ENCODE data around the gene FRK.
A peak's percentile ranks its signal among the peaks of the same experiment; 100 is the strongest.

Gene FRK, protein sequence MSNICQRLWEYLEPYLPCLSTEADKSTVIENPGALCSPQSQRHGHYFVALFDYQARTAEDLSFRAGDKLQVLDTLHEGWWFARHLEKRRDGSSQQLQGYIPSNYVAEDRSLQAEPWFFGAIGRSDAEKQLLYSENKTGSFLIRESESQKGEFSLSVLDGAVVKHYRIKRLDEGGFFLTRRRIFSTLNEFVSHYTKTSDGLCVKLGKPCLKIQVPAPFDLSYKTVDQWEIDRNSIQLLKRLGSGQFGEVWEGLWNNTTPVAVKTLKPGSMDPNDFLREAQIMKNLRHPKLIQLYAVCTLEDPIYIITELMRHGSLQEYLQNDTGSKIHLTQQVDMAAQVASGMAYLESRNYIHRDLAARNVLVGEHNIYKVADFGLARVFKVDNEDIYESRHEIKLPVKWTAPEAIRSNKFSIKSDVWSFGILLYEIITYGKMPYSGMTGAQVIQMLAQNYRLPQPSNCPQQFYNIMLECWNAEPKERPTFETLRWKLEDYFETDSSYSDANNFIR

GRCh38 chr6:116060572-116061283 lies at the start of gene FRK:
Gene FRK, minus strand, starts transcription at chr6:116060891. Its CDS starts 580 bp downstream, at chr6:116060311.
- Mint-ChIP-seq H3K4me1 (peaks cover 15% of the 10 kb centered on the region), H3K27me3 (ENCODE audit: low read depth) (no peaks in the 10 kb centered on the region), H3K4me3 (peak within 1 kb of the TSS; percentile 59 to 77 (median 68)), H3K9me3 (no peaks in the 10 kb centered on the region), H3K27ac (peak within 1 kb of the TSS; percentile 92 to 97 (median 95)), H3K36me3 (ENCODE audit: low read depth) (no peaks in the 10 kb centered on the region)
- TF ChIP-seq, protein P1, sequence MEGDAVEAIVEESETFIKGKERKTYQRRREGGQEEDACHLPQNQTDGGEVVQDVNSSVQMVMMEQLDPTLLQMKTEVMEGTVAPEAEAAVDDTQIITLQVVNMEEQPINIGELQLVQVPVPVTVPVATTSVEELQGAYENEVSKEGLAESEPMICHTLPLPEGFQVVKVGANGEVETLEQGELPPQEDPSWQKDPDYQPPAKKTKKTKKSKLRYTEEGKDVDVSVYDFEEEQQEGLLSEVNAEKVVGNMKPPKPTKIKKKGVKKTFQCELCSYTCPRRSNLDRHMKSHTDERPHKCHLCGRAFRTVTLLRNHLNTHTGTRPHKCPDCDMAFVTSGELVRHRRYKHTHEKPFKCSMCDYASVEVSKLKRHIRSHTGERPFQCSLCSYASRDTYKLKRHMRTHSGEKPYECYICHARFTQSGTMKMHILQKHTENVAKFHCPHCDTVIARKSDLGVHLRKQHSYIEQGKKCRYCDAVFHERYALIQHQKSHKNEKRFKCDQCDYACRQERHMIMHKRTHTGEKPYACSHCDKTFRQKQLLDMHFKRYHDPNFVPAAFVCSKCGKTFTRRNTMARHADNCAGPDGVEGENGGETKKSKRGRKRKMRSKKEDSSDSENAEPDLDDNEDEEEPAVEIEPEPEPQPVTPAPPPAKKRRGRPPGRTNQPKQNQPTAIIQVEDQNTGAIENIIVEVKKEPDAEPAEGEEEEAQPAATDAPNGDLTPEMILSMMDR (IDR thresholded peaks at IDR 0.05; ENCODE audit: unreplicated experiment in 3 of 3), result peak in 2 of 3 experiments; percentile 23 to 30

- Mint-ChIP-seq H3K36me3 (ENCODE audit: low read depth) (peaks cover 28% of the 10 kb centered on the region), H3K9me3 (no peaks in the 10 kb centered on the region), H3K27ac (no peak overlapping the region), H3K4me3 (no peak overlapping the region), H3K4me1 (peaks cover 5% of the 10 kb centered on the region), H3K27me3 (ENCODE audit: low read depth) (no peaks in the 10 kb centered on the region)
- TF ChIP-seq, protein P1 (IDR thresholded peaks at IDR 0.05; ENCODE audit: unreplicated experiment in 3 of 3), result no peak
Measured at GRCh38 chr6:116108836-116109235, 48.1 kb upstream of the FRK start.

DNA sequence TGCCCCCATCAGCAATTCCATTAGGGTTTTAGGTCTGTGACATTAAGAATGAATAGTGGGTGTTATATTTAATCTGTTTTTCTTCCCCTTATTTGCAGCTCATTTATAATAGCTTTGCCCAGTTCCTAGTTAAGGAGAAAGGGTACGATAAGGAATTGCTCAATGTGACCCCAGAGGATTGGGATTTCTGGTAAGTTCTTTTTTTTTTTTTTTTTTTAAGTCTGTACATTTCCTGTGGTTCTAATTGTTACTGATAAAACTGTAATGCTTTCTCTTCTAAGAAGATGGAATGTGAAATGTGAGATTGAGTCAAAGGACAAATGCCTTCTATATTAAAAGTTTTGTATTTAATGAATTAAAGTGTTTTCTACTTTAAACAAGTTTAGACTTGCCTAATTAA lies 45.5 kb upstream of the FRK start:
- H3K27me3 Mint-ChIP-seq (ENCODE audit: low read depth), result no peaks in the 10 kb centered on the region
- H3K4me1 Mint-ChIP-seq, result peaks cover 17% of the 10 kb centered on the region
- H3K36me3 Mint-ChIP-seq (ENCODE audit: low read depth), result peaks cover 13% of the 10 kb centered on the region
- no peak overlapping the region for H3K27ac Mint-ChIP-seq
- H3K4me3 Mint-ChIP-seq, result no peak overlapping the region
- no peaks in the 10 kb centered on the region for H3K9me3 Mint-ChIP-seq
- TF ChIP-seq, protein P1 (IDR thresholded peaks at IDR 0.05; ENCODE audit: unreplicated experiment in 3 of 3), result no peak

DNA sequence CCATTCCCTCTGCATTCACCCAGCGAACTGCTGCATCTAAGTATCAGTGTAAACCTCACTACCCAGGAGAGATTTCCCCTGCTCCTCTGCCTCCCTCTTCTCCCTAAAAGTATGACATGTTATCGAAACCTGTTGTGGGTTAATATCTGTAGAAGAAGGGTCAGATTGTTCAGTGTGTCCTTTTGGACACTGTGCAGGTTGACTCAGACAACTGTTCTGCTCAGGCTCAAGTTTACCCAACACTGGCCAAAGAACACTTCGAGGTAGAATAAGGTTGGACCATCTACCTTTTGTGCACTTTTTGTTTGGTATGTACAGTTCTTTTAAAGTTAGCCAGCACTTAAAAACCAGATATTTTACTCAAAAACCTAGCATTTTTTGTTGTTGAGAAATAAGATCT lies 44.6 kb upstream of the FRK start:
- TF ChIP-seq, protein P1 (IDR thresholded peaks at IDR 0.05; ENCODE audit: unreplicated experiment in 3 of 3), result no peak
- H3K27ac Mint-ChIP-seq, result no peak overlapping the region

DNA sequence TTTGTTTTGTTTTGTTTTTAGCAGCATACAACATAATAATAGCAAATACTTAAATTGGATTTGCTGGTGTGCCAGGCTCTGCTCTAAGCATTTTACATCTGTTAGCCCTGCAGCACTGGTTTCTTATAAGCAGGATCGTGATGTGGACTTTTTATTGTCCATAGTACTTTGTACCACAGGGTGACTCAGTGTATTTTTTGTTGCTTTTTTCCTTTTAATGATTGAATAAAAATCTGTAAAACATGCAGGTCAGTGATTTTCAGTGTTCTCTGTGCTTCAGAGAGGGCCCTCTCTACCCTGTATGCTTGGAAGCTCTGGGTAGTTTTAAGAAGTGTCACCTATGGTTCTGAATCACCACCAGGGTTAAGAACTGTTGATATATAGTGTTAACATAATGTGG lies 43.9 kb upstream of the FRK start:
- H3K36me3 Mint-ChIP-seq (ENCODE audit: low read depth), result peaks cover 7% of the 10 kb centered on the region
- TF ChIP-seq, protein P1 (IDR thresholded peaks at IDR 0.05; ENCODE audit: unreplicated experiment in 3 of 3), result no peak
- peaks cover 23% of the 10 kb centered on the region for H3K4me1 Mint-ChIP-seq

More for the DNA sequence above, 44.6 kb upstream of the FRK start:
- no peaks in the 10 kb centered on the region for H3K27me3 Mint-ChIP-seq (ENCODE audit: low read depth)
- peaks cover 19% of the 10 kb centered on the region for H3K4me1 Mint-ChIP-seq
- peaks cover 9% of the 10 kb centered on the region for H3K36me3 Mint-ChIP-seq (ENCODE audit: low read depth)
- H3K4me3 Mint-ChIP-seq, result no peak overlapping the region
- no peaks in the 10 kb centered on the region for H3K9me3 Mint-ChIP-seq

More for the DNA sequence above, 43.9 kb upstream of the FRK start:
- Mint-ChIP-seq H3K4me3 (no peak overlapping the region), H3K9me3 (no peaks in the 10 kb centered on the region), H3K27me3 (ENCODE audit: low read depth) (no peaks in the 10 kb centered on the region), H3K27ac (no peak overlapping the region)
